ENCODE measurements around the gene ORM2.
"Not testable (repeated sequence)": the region's sequence is repeated elsewhere in the genome, so short reads cannot be mapped to it uniquely, and the experiment has no call there.

DNA sequence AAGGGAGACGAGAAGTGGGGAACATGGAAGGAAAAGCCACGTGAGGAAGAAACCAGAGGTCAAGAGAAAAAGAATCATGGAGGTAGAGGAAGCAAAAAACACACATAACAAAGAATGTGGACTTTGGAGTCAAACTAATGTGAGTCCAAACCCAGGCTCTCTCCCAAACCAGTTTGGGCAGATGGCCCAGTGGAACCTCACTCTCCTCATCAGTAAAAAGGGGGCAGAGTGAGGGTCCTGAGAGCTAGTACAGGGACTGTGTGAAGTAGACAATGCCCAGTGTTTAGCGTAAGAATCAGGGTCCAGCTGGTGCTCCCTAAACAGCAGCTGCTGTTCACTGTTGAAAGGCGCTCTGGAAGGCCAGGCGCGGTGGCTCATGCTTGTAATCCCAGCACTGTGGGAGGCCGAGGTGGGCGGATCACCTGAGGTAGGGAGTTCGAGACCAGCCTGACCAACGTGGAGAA is 1.3 kb upstream of the ORM2 start:
- TF ChIP-seq, protein P1, sequence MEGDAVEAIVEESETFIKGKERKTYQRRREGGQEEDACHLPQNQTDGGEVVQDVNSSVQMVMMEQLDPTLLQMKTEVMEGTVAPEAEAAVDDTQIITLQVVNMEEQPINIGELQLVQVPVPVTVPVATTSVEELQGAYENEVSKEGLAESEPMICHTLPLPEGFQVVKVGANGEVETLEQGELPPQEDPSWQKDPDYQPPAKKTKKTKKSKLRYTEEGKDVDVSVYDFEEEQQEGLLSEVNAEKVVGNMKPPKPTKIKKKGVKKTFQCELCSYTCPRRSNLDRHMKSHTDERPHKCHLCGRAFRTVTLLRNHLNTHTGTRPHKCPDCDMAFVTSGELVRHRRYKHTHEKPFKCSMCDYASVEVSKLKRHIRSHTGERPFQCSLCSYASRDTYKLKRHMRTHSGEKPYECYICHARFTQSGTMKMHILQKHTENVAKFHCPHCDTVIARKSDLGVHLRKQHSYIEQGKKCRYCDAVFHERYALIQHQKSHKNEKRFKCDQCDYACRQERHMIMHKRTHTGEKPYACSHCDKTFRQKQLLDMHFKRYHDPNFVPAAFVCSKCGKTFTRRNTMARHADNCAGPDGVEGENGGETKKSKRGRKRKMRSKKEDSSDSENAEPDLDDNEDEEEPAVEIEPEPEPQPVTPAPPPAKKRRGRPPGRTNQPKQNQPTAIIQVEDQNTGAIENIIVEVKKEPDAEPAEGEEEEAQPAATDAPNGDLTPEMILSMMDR (IDR thresholded peaks at IDR 0.05) = not testable (repeated sequence)
- TF ChIP-seq POLR2A (IDR thresholded peaks at IDR 0.05) = not testable (repeated sequence)

Measured in esophagus squamous epithelium (tissue), 4 donors.